Endothelial cell of umbilical vein (primary cell): ENCODE data around the gene NUDC. TPM values are rescaled to one million over a fixed set of nuclear protein-coding genes. Genes with fewer than 3 reads are reported as not detected.

Experiments
- BruUV-seq: library from RNA; stranded (reverse); fragments of 400-500 nt; replicated peaks from 2 replicates; lab custom pipeline; 2021; lab: Mats Ljungman, UMichigan
- CTCF ChIA-PET: fragments of 300-600, 350-600 bp; sonication (Branson Sonifier 250); formaldehyde crosslinking; loops from one replicate; lab custom pipeline; 2021; ENCODE audit warnings: antibody characterized with exemption, inconsistent platforms; lab: Charles Lee
- POLR2A ChIA-PET: fragments of 300-600, 350-600 bp; sonication (Branson Sonifier 250); formaldehyde crosslinking; loops from one replicate; lab custom pipeline; 2021; ENCODE audit warnings: antibody characterized with exemption, inconsistent platforms; lab: Charles Lee
- DNase-seq: peaks from one replicate; pipeline ENCODE4 v3.0.0-alpha.2; 2011; ENCODE audit warnings: low read depth, low spot score
- FAIRE-seq: peaks from 2 replicates; lab custom pipeline; 2011; peaks lifted over from hg19 to GRCh38; lab: Jason Lieb, UNC
- H2AFZ ChIP-seq: 2 replicates; pipeline ENCODE4 v1.6.0; 2012; ENCODE audit warnings: low read depth, low read length, control low read depth, inconsistent platforms
- H3K27ac ChIP-seq: 2 replicates; pipeline ENCODE4 v1.5.1; 2011; ENCODE audit warnings: low read depth, mild to moderate bottlenecking, control low read depth, low read length, moderate library complexity; ENCODE audit not compliant: insufficient read depth
- H3K27me3 ChIP-seq, 2 experiments: 2 replicates each; pipeline versions ENCODE4 v1.6.0 to v1.6.1; 2011; ENCODE audit warnings: low read length in 2 of 2, mixed read lengths in 1 of 2; ENCODE audit not compliant: control insufficient read depth in 2 of 2, insufficient read depth in 2 of 2
- H3K36me3 ChIP-seq, 2 experiments: 2 replicates in 1 of 2; 3 replicates in 1 of 2; pipeline ENCODE4 v1.5.1; 2011; ENCODE audit warnings: low read length in 2 of 2, mild to moderate bottlenecking in 1 of 2, moderate library complexity in 1 of 2; ENCODE audit not compliant: control insufficient read depth in 2 of 2, insufficient read depth in 2 of 2; ENCODE audit errors: extremely low read depth in 1 of 2
- H3K4me1 ChIP-seq: 3 replicates; pipeline ENCODE4 v1.5.1; 2011; ENCODE audit warnings: mild to moderate bottlenecking, low read length; ENCODE audit not compliant: control insufficient read depth, insufficient read depth; ENCODE audit errors: extremely low read depth
- H3K4me2 ChIP-seq: 2 replicates; pipeline ENCODE4 v1.6.1; 2011; ENCODE audit warnings: low read length, control low read depth, mixed read lengths; ENCODE audit not compliant: insufficient read depth
- H3K4me3 ChIP-seq, 3 experiments: fragments of 200-600 bp in 1 of 3; sonication (generic), shearing (Covaris generic) in 1 of 3; replicated peaks in 1 of 3; 2 replicates each; pipeline ENCODE4 v1.5.1; 2011 to 2016; ENCODE audit warnings: control low read depth in 3 of 3, low read length in 3 of 3, mild to moderate bottlenecking in 2 of 3, inconsistent platforms in 1 of 3, low read depth in 1 of 3, moderate library complexity in 1 of 3; ENCODE audit not compliant: insufficient read depth in 1 of 3
- H3K79me2 ChIP-seq: 2 replicates; pipeline ENCODE4 v1.6.0; 2012; ENCODE audit warnings: low read length, inconsistent platforms; ENCODE audit not compliant: control insufficient read depth, insufficient read depth
- H3K9ac ChIP-seq: replicated peaks from 2 replicates; pipeline ENCODE3; 2011; ENCODE audit warnings: low read length, control low read depth; ENCODE audit not compliant: insufficient read depth; ENCODE audit errors: extremely low read depth
- H3K9me1 ChIP-seq: replicated peaks from 3 replicates; pipeline ENCODE4 v1.6.0; 2011; ENCODE audit warnings: mild to moderate bottlenecking, low read length; ENCODE audit not compliant: control insufficient read depth, insufficient read depth; ENCODE audit errors: extremely low read depth
- H3K9me3 ChIP-seq: replicated peaks from 2 replicates; pipeline ENCODE4 v1.5.1; 2012; ENCODE audit warnings: low read length, inconsistent platforms; ENCODE audit not compliant: control insufficient read depth, insufficient read depth
- H4K20me1 ChIP-seq: replicated peaks from 2 replicates; pipeline ENCODE3; 2011; ENCODE audit warnings: mild to moderate bottlenecking, low read length; ENCODE audit not compliant: control insufficient read depth, insufficient read depth; ENCODE audit errors: extremely low read depth
- CTCF ChIP-seq, 2 donors: IDR thresholded peaks; 1 replicate in 1 of 2; 2 replicates in 1 of 2; pipeline ENCODE4 v1.5.1; 2011; ENCODE audit warnings: low read length in 2 of 2, mild to moderate bottlenecking in 2 of 2, moderate library complexity in 2 of 2, control low read depth in 1 of 2, inconsistent platforms in 1 of 2, low read depth in 1 of 2; ENCODE audit not compliant: insufficient read depth in 1 of 2; ENCODE audit errors: extremely low read depth in 1 of 2
- EZH2 ChIP-seq: IDR thresholded peaks from 2 replicates; pipeline ENCODE4 v1.6.1; 2012; ENCODE audit warnings: borderline replicate concordance, low read depth, mild to moderate bottlenecking, moderate library complexity, low read length, inconsistent platforms; ENCODE audit not compliant: severe bottlenecking
- FOS ChIP-seq: IDR thresholded peaks from 2 replicates; pipeline ENCODE4 v1.6.1; 2011; ENCODE audit warnings: mild to moderate bottlenecking, low read length, moderate library complexity, borderline replicate concordance; ENCODE audit not compliant: insufficient read depth
- GATA2 ChIP-seq: IDR thresholded peaks from 2 replicates; pipeline ENCODE4 v1.7.0; 2011; ENCODE audit warnings: low read depth, mild to moderate bottlenecking, moderate library complexity, mixed read lengths, low read length; ENCODE audit not compliant: insufficient read length, insufficient read depth
- JUN ChIP-seq: IDR thresholded peaks from 2 replicates; pipeline ENCODE4 v1.6.1; 2011; ENCODE audit warnings: borderline replicate concordance, low read depth; ENCODE audit not compliant: insufficient read length, insufficient read depth
- MAX ChIP-seq: IDR thresholded peaks from 2 replicates; pipeline ENCODE4 v1.6.1; 2011; ENCODE audit not compliant: insufficient read depth, insufficient read length
- MYC ChIP-seq: IDR thresholded peaks from one replicate; pipeline ENCODE4 v1.6.1; 2011; ENCODE audit warnings: mild to moderate bottlenecking, low read depth, low read length
- POLR2A ChIP-seq: IDR thresholded peaks from 2 replicates; pipeline ENCODE4 v1.6.1; 2012; ENCODE audit warnings: low read depth, mild to moderate bottlenecking, control low read depth, low read length
- POLR2AphosphoS5 ChIP-seq: IDR thresholded peaks from 2 replicates; pipeline ENCODE4 v1.6.1; 2012; ENCODE audit warnings: low read depth, mild to moderate bottlenecking, control low read depth, low read length, moderate library complexity; ENCODE audit not compliant: insufficient read depth
- dilution Hi-C: fragments of 300-500 bp; cut with MboI; formaldehyde crosslinking; loops from one replicate; pipeline ENCODE4 v1.15.0; 2019; ENCODE audit warnings: low sequenced_read_pairs; ENCODE audit not compliant: extremely low pct_ligation_motif_present
- intact Hi-C: fragments of 100-400 bp; cut with micrococcal nuclease; formaldehyde crosslinking; loops from one replicate; pipeline ENCODE4 v1.10.0; 2022
- polyA plus RNA-seq, 4 experiments: library from polyadenylated mRNA; depleted of rRNA in 3 of 4; stranded (reverse) in 3 of 4; unstranded in 1 of 4; fragments of >200 nt; gene quantifications; 2 replicates each; pipeline versions ENCODE4 v1.2.1 to v1.2.3, GENCODE V29; 2011 to 2012; ENCODE audit warnings: missing spikeins in 1 of 4
- total RNA-seq: library from RNA; stranded (reverse); gene quantifications from 2 replicates; pipeline ENCODE4 v1.2.3, GENCODE V29; 2021

The NUDC gene
- total and polyA plus RNA-seq, 2 donors (not counting 3 experiments of a cell fraction or from before 2014, with no cell fraction given): 42.5 to 102 TPM

- Histone ChIP-seq H3K4me2 (no peak overlapping the region), H3K36me3 (no peaks in the 10 kb centered on the region), H3K27me3 (peaks cover 0 to 1% of the 10 kb centered on the region in 2 experiments), H3K79me2 (no peaks in the 10 kb centered on the region), H3K9me1 (no peaks in the 10 kb centered on the region), H3K9ac (no peak overlapping the region), H3K9me3 (no peaks in the 10 kb centered on the region), H3K4me3 (no peak overlapping the region), H2AFZ (no peak overlapping the region), H3K27ac (no peak overlapping the region), H3K4me1 (no peaks in the 10 kb centered on the region), H4K20me1 (no peaks in the 10 kb centered on the region)
- POLR2A ChIA-PET: no interaction called here
- CTCF ChIA-PET: interaction anchor here (1.1 kb wide), 1 partner anchor 25 kb away, joined by 3 read pairs; no protein-coding TSS in a partner anchor
- DNase-seq (no peak), FAIRE-seq (no peak)
- intact Hi-C loops (no loop called here), dilution Hi-C loops (no loop called here)
- BruUV-seq: no TSS peak
- TF ChIP-seq MYC: no peak
- no peak for TF ChIP-seq MAX
- no peak for TF ChIP-seq POLR2A
- TF ChIP-seq JUN: no peak
- no peak for TF ChIP-seq EZH2
Measured at GRCh38 chr1:26913389-26913753, 8.2 kb upstream of the NUDC start.

- Histone ChIP-seq H3K9ac (no peak within 1 kb of the TSS), H4K20me1 (no peaks in the 10 kb centered on the region), H2AFZ (no peak within 1 kb of the TSS), H3K9me3 (no peaks in the 10 kb centered on the region), H3K36me3 (no peaks in the 10 kb centered on the region), H3K4me3 (no peak within 1 kb of the TSS), H3K79me2 (no peaks in the 10 kb centered on the region), H3K4me2 (no peak within 1 kb of the TSS), H3K27me3 (peaks cover 0 to 1% of the 10 kb centered on the region in 2 experiments), H3K9me1 (no peaks in the 10 kb centered on the region), H3K4me1 (no peaks in the 10 kb centered on the region), H3K27ac (no peak within 1 kb of the TSS)
- POLR2A ChIA-PET: no interaction called here
- TF ChIP-seq POLR2AphosphoS5 (no peak), GATA2 (no peak), JUN (no peak), MYC (no peak), CTCF (IDR thresholded peaks at IDR 0.05; ENCODE audit: extremely low read depth in 1 of 2, insufficient read depth in 1 of 2, low read depth in 1 of 2, low read length in 2 of 2) (no peak), EZH2 (no peak), POLR2A (no peak), MAX (no peak), FOS (no peak)
- intact Hi-C loops (no loop called here), dilution Hi-C loops (no loop called here)
- CTCF ChIA-PET: interaction anchor here (1.1 kb wide), 1 partner anchor 26 kb away, joined by 3 read pairs; no protein-coding TSS in a partner anchor
- no peak for FAIRE-seq
- peak; percentile 12 for DNase-seq
- BruUV-seq: no TSS peak
Measured at GRCh38 chr1:26913754-26914619, 7.6 kb upstream of the NUDC start, which contains the start of gene NR0B2. Gene NR0B2, minus strand, starts transcription at chr1:26913975. Its CDS starts 35 bp downstream, at chr1:26913940.
